GM19099 (cell line): ENCODE results near the gene NPLOC4.

Experiments used
- POLR2A ChIP-seq: IDR thresholded peaks from 3 replicates; pipeline ENCODE4 v1.6.1; 2011; ENCODE audit warnings: low read depth; ENCODE audit not compliant: insufficient read length; ENCODE audit errors: extremely low read depth

NPLOC4 gene

GRCh38 chr17:81573794-81574642, 62.9 kb downstream of the NPLOC4 start:
- TF ChIP-seq POLR2A, result no peak

GRCh38 chr17:81572563-81573168, 64.2 kb downstream of the NPLOC4 start:
- TF ChIP-seq POLR2A, result no peak

- TF ChIP-seq POLR2A, result no peak
Measured at GRCh38 chr17:81570964-81571363, 65.9 kb downstream of the NPLOC4 start.

DNA sequence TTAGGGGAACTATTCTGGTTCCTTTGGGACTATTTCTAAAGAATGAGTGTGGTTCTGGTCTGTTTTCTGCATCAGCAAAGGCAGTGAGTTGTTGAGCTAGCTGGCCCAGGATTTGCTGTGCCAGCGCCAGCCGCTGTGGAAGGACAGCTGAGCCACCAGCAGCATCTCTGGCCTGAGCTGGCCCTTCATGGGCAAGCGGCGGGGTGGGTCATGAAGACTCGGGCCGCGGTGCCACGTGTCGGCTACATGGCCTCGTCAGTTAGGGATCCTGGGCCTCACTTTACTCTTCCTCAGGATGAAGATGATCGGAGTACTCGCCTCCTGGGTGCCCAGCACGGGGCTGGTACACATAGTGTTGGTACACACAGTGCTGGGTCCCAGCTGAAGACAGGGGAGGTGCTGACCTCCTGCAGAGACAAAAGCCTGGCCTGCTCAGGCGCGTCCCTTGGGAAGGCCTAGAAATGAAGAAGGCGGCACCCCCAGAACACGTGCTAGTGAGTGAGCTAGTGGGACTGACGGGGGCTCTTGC, 66.9 kb downstream of the NPLOC4 start:
- TF ChIP-seq POLR2A, result no peak

DNA sequence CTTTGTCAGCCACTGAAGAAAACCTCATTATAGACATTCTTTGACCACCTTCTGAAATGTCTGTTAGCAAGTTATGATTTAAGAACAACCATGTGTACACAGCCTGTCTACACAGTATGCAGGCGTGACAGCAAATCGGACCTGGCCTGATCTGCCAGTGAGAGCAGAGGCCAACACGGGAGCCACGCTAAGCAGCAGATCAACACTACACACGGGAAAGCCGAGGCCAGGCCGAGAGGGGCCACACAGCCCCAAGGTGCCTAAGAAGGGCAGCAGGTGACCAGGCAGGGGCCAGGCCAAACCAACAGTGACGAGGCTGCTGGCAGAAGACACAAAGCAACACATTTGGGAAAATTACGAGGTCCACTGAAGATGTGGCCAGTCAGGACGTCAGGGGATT, 68.5 kb downstream of the NPLOC4 start:
- TF ChIP-seq POLR2A, result no peak

DNA sequence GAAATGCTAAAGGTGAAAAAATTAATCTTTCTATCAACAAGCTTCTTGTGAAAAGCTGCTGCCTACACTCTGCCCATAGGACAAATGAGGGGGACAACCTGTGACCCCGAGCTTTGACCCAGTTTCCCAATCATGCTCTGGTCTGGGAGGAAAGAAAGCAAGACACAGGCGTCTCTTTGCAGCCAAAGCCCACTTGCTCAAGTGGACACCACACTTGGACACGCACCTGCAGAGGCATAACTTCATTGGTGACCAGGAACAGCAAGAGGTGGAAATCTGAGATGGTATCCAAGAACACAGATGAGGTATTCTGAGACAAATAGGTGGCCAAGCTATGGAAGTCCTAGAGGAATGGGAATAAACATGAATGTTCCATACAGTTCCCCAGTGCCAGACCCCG, 69.7 kb downstream of the NPLOC4 start:
- no peak for TF ChIP-seq POLR2A

- no peak for TF ChIP-seq POLR2A
Measured at GRCh38 chr17:81566461-81567126, 70.3 kb downstream of the NPLOC4 start.

GRCh38 chr17:81565231-81565630, 71.7 kb downstream of the NPLOC4 start:
- TF ChIP-seq POLR2A, result no peak

DNA sequence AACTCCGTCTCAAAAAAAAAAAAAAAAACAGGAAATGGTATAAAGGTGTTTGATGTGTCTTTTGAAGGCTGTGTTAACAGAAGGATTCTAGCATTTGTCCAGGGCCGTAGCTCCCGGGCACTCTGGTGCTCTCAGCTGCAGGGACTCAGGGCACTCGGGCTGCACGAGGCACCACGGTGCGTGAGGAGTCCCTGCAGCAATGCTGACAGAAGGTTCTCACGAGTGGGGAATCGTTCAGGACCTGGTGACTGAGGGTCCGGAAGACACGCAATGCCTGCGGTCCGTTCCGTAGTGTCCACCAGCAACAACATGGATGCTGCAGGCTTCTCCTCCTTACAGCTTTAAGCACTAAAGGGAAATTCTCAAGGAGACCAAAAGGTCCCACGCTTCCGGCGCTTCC, 72.1 kb downstream of the NPLOC4 start:
- no peak for TF ChIP-seq POLR2A

DNA sequence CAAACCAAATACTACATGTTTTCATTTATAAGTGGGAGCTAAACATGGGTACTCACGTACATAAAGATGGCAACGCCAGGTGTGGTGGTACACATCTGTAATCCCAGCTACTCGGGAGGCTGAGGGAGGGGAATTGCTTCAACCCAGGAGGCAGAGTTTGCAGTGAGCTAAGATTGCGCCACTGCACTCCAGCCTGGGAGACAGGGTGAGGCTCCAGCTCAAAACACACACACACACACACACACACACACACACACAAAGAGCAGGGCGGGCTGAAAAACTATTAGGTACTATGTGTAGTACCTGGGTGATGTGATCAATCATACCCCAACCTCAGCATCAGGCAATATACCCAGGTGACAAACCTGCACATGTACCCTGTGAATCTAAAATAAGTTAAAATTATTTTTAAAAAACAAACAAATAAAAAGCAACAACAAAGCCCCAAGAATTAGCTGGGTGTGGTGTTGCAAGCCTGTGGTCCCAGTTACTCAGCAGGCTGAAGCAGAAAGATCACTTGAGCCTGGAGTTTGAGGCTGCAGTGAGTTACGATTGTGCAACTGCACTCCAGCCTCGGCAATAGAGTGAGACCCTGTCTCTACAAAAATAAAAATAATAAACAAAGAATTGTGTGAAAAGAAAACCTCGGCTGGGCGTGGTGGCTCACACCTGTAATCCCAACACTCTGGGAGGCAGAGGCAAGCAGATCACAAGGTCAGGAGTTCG, 72.9 kb downstream of the NPLOC4 start:
- TF ChIP-seq POLR2A, result no peak

DNA sequence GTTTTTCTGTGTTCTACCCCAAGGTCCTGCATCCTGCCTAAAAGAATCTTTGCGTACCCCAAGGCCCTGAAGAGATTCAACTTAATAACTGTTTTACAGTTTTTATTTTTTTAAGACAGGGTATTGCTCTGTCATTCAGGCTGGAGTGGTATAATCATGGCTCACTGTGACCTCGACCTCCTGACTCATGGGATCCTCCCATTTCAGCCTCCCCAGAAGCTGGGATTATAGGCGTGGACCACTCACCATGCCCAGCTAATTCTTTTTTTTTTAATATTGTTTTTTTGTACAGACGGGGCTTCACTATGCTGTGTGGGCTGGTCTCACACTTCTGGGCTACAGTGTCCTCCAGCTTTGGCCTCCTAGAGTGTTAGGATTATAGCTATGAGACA, 75.4 kb downstream of the NPLOC4 start:
- TF ChIP-seq POLR2A, result no peak

DNA sequence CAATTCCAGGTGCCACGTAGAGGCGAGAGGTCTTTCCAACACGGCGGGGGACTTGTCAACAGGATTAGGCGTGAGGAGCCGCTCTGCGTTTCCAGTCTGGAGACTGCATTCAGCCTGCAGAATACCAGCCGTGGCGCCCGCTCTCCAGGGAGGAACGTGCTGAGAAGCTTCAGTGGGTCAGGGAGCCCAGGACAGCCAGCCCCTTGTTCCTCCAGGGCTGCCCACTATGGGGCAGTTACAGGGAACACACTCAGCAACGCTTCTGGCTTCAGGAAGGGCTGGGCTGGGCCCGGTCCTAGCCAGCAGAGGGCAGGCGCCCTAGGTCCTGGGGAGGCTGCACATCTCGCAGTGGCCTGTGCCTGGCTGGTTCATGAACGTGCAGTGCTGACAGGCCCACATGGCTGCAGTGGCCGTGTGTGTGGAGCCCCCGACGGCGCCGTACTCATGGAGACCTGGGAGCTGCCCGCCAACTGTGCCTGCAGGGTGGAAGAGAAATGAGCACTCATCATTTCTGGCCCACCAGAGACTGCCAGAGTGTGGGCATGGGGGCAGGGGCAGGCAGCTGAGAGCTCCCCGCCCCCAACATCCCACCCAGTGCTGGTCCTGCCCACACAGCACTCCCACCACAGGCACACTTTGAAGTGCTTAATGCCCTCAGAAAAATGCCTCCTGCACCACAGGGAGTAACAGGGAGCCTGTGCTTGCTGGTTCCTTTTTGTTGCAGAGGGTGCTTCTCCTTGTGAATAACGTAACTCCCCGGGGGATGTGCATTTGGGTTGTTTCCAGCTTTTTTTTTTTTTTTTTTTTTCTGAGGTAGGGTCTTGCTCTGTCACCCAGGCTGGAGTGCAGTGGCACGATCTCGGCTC, 77.7 kb downstream of the NPLOC4 start:
- TF ChIP-seq POLR2A, result no peak

DNA sequence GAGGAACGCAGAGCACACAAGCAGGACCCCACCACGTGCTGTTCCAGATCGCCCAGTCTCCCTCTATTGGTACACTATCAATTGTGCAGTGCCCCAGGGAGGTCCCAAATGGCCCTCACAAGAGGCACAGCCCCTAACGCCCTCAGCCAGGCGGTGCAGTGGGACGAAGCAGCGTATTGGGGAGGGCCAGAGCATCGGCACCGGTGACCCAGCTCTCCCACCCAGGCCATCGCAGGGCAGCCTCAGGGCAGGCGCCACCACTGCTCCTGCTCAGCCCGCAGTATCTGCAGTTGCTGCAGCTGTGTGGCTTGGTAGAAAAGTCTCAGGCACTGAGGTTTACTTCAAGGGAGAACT, 78.8 kb downstream of the NPLOC4 start:
- TF ChIP-seq POLR2A, result no peak

GRCh38 chr17:81557276-81558114, 79.4 kb downstream of the NPLOC4 start:
- no peak for TF ChIP-seq POLR2A

DNA sequence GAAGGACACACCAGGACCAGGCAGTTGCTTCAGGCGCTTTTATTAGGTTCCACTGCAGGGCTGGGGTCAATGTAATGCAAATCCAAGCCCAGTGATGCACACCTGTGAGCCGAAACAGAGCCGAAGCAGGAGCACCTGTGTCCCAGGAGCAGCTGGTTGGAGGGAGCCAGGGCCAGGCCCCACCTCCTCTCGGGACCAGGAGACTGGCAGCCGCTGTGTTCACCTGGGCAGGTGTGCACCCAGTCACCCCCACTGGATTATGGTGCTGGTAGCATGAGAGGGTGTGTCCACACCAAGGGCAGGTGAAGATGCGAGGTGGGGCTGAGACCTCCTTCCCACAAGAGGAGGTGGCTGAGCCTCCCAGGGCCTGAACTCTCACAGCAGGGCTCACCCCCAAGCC, 80.0 kb downstream of the NPLOC4 start:
- TF ChIP-seq POLR2A, result no peak
